22Rv1 (cell line): ENCODE results near the gene CARMIL1.

ENCODE experiments used
- CTCF ChIP-seq: fragments of 450-650 bp; IDR thresholded peaks from 2 replicates; pipeline ENCODE4 v1.5.1; 2017; ENCODE audit warnings: mild to moderate bottlenecking
- ZFX ChIP-seq: fragments of 450-650 bp; IDR thresholded peaks from 2 replicates; pipeline ENCODE4 v1.6.1; 2017; ENCODE audit warnings: antibody characterized with exemption, borderline replicate concordance

- no peak for TF ChIP-seq CTCF
- no peak for TF ChIP-seq ZFX
These were observed 17.2 kb downstream of the CARMIL1 start for GRCh38 chr6:25296217-25296905.
